Measurements from ENCODE around the gene ZFP36L2.

ZFP36L2 gene

GRCh38 chr2:43207553-43208300 lies 18.7 kb downstream of the ZFP36L2 start:
- DNase-seq (ENCODE audit: low read depth), result no peak
- no peak overlapping the region for H3K4me3 ChIP-seq (ENCODE audit: low read length)
- TF ChIP-seq CTCF (conservative IDR thresholded peaks at IDR 0.05; ENCODE audit: low read depth, low read length), result no peak

GRCh38 chr2:43206602-43207001 lies 19.8 kb downstream of the ZFP36L2 start:
- no peak for DNase-seq (ENCODE audit: low read depth)
- no peak for TF ChIP-seq CTCF (conservative IDR thresholded peaks at IDR 0.05; ENCODE audit: low read depth, low read length)
- no peak overlapping the region for H3K4me3 ChIP-seq (ENCODE audit: low read length)

- H3K4me3 ChIP-seq (ENCODE audit: low read length), result no peak overlapping the region
- TF ChIP-seq CTCF (conservative IDR thresholded peaks at IDR 0.05; ENCODE audit: low read depth, low read length), result no peak
- DNase-seq (ENCODE audit: low read depth), result no peak
These were observed 23.0 kb downstream of the ZFP36L2 start for GRCh38 chr2:43203373-43203772.

- H3K4me3 ChIP-seq (ENCODE audit: low read length), result no peak overlapping the region
- TF ChIP-seq CTCF (conservative IDR thresholded peaks at IDR 0.05; ENCODE audit: low read depth, low read length), result no peak
- DNase-seq (ENCODE audit: low read depth), result no peak
These were observed 24.1 kb downstream of the ZFP36L2 start for GRCh38 chr2:43202289-43202688.

- DNase-seq (ENCODE audit: low read depth), result no peak
- no peak overlapping the region for H3K4me3 ChIP-seq (ENCODE audit: low read length)
- no peak for TF ChIP-seq CTCF (conservative IDR thresholded peaks at IDR 0.05; ENCODE audit: low read depth, low read length)
These were observed 24.9 kb downstream of the ZFP36L2 start for GRCh38 chr2:43201497-43201896.

- TF ChIP-seq CTCF (conservative IDR thresholded peaks at IDR 0.05; ENCODE audit: low read depth, low read length), result no peak
- no peak for DNase-seq (ENCODE audit: low read depth)
These were observed 25.4 kb downstream of the ZFP36L2 start for GRCh38 chr2:43201016-43201415.

More at GRCh38 chr2:43201016-43201415, 25.4 kb downstream of the ZFP36L2 start:
- H3K4me3 ChIP-seq (ENCODE audit: low read length), result no peak overlapping the region

All from retinal pigment epithelial cell (primary cell).